Activated T-cell treated with anti-CD3 and anti-CD28 coated beads, Interleukin-2, amount 50 U/mL, for 72 hours (primary cell): Measurements from ENCODE around the gene NBPF3. TPM values are rescaled to one million over a fixed set of nuclear protein-coding genes. Genes with fewer than 3 reads are reported as not detected.

ENCODE experiments used
- total RNA-seq, 2 donors: library from RNA; stranded (reverse); gene quantifications; one replicate each; pipeline ENCODE4 v1.2.3, GENCODE V29; 2022

Gene NBPF3
- total RNA-seq, 2 donors from 2014 or later: 3.8 to 9.0 TPM

Other genes with a start within 250 kb of the NBPF3 start
- 100 to 1,000 TPM; 159 to 193 TPM for gene ECE1, start 149.7 kb upstream of the NBPF3 start, total RNA-seq
- gene ALPL, start 69.3 kb downstream of the NBPF3 start, total RNA-seq: under 1 TPM in 1 of 2 donors, not detected in 1; 0.23 TPM
- 1 to 10 TPM; 1.2 to 2.4 TPM for gene RAP1GAP, start 229.2 kb downstream of the NBPF3 start, total RNA-seq